ENCODE measurements around the gene ID3. TPM values are rescaled to one million over a fixed set of nuclear protein-coding genes. Genes with fewer than 3 reads are reported as not detected.

ID3 gene, protein sequence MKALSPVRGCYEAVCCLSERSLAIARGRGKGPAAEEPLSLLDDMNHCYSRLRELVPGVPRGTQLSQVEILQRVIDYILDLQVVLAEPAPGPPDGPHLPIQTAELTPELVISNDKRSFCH
- polyA plus RNA-seq (2014; cell fraction: cytosol; rRNA removed), result 79.5 and 102 TPM in 2 replicates
- polyA plus RNA-seq (2014; cell fraction: nucleus; rRNA removed), result 83.1 and 85.5 TPM in 2 replicates

- peak; percentile 90 for DNase-seq (ENCODE audit: low spot score)
Observed at GRCh38 chr1:23559136-23559984, at the start of gene ID3. TSS of gene ID3 (minus strand) at chr1:23559501. CDS start at chr1:23559426, 75 bp downstream.

DNA sequence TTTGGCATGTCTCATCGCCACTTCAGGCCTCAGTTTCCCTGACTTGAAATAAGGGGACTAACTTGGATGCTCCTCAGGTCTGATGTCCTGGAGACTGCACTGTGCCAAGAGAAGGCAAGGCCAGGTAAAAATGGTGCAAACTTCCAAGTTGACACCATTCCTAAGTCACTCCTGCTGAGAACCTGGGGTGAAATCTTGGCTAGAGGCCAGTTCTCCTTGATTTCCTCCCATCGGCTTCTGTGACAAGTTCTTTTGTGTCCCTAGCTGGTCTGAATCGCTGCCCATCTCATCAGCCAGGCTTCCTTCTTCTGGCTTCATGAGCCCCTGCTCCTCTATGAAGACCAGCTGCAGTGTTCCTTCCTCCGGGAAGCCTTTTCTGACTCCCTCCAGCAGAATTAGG lies 48.6 kb upstream of the ID3 start:
- no peak for DNase-seq (ENCODE audit: low spot score)

GRCh38 chr1:23601968-23602876 lies 42.9 kb upstream of the ID3 start:
- no peak for DNase-seq (ENCODE audit: low spot score)

DNA sequence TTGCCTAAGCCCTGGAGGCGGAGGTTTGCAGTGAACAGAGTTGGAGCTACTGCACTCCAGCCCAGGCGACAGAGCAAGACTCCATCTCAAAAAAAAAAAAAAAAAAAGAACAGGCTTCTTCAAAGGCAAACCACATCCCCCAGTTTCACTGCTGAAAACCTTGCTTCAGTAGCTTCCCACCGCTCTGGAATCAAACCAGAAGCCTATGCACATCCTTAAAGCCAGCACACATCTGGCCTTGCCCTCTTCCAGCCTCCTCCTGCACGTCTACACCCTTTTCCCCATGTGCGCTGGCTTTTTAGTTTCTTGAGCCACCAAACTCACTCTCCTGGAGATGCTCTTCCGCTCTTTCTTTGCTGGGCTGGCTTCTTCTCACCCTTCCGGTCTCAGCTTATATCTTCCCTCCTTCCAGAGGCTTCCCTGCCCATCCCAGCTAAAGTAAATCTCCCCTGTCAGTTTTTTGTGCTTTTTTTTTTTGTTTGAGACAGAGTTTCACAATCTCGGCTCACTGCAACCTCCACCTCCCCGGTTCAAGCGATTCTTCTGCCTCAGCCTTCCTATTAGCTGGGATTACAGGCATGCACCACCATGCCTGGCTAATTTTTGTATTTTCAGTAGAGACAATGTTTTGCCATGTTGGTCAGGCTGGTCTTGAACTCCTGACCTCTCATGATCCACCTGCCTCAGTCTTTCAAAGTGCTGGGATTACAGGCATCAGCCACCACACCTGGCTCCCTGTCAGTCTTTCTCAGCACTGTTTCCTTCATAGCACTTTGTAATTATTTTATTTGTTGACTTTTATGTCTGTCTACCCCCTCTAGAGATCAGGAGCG lies 42.0 kb upstream of the ID3 start:
- no peak for DNase-seq (ENCODE audit: low spot score)

DNA sequence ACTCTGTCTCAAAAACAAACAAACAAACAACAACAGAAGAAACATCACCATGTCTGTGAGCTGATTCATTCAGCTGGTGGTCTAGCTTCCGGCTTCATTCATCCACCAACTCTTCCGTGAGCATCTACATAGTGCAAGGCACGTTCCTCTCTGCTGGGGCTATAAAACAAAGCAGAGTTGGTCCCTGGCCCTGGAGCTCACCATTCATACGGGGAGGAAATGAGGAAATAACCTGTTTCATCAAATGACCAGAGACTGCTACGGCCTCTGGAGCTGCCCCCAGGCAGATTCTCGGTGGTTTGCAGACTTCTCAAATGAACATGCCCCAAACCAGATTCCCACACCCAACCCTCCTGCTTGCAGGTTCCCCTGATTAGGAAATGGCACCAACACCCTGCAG lies 41.0 kb upstream of the ID3 start:
- DNase-seq (ENCODE audit: low spot score), result no peak

- no peak for DNase-seq (ENCODE audit: low spot score)
Observed at GRCh38 chr1:23599125-23599524, 39.8 kb upstream of the ID3 start.

GRCh38 chr1:23598424-23598823 lies 39.1 kb upstream of the ID3 start:
- peak; percentile 71 for DNase-seq (ENCODE audit: low spot score)

- no peak for DNase-seq (ENCODE audit: low spot score)
Observed at GRCh38 chr1:23597635-23598388, 38.5 kb upstream of the ID3 start.

GRCh38 chr1:23596382-23597358 lies 37.4 kb upstream of the ID3 start:
- DNase-seq (ENCODE audit: low spot score), result no peak

GRCh38 chr1:23594927-23595353 lies 35.6 kb upstream of the ID3 start:
- DNase-seq (ENCODE audit: low spot score), result no peak

- no peak for DNase-seq (ENCODE audit: low spot score)
Observed at GRCh38 chr1:23594149-23594907, 35.0 kb upstream of the ID3 start.

- no peak for DNase-seq (ENCODE audit: low spot score)
Observed at GRCh38 chr1:23593556-23594148, 34.4 kb upstream of the ID3 start.

GRCh38 chr1:23593042-23593521 lies 33.8 kb upstream of the ID3 start:
- DNase-seq (ENCODE audit: low spot score), result no peak

DNA sequence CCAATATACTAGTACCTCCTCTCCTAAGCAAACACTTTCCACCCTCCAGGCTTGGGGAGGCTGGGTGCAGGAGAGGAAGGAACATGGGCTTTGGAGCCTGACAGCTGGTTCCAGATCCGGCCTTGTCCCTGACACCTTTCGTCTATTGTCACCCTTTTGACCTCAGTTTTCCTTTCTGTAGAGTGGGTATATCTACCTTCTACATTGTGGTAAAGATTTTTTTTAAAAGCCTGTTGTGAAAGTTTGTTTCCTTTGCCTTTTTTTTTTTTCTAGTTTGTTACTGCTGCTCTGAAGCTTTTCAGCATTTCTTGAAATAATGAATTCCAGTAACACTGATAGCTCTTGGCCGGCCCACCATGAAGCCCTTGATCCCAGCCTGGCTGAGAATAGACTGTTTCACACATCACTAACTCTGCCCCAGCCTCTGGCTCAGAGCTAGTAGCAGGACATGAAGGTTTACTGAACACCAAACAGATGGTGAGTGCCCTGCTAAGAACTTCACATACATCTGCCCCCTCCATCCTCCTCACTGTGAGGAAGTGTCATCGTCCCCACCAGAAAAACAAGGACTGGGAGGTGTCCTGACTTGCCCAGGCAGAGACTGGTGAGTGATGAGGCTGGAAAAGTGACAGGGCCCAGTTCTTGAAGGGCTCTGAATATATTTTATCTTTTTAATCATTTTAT lies 33.0 kb upstream of the ID3 start:
- no peak for DNase-seq (ENCODE audit: low spot score)

DNA sequence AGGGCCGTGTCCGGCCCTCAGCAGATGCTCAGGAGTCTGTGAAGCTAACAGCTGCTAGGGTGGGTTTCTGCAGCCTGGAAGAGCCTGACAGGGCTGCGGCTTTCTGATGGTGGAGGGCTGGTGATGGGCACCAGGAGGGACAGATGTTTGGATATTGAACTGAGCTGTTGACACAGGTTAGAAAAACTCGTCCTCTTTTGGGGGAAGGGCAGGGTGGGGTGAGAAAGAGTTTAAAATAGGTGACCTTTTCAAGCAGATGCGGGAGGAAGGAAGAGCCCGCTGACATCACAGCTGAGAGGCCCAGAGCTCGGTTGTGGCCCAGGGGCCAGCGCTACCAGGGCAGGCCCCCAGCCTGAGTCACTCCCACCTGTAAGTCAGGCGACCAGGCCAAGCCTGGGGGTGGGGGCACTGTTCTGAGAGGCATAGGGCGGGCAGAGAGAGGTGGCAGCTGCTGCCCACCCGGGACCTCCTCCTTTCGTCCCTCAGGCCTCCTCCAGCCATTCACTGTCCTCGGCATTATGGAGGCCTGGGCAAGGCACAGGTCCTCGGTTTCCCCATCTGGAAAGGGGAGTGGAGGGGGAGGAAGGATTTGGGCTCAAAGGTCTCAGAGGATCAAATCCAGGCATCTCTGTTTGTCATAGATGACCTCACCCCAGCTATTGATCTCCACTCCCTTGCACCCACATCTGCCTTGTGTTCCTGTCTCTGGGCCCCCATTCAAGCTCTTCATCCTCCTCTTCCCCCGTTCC lies 32.3 kb upstream of the ID3 start:
- no peak for DNase-seq (ENCODE audit: low spot score)

DNA sequence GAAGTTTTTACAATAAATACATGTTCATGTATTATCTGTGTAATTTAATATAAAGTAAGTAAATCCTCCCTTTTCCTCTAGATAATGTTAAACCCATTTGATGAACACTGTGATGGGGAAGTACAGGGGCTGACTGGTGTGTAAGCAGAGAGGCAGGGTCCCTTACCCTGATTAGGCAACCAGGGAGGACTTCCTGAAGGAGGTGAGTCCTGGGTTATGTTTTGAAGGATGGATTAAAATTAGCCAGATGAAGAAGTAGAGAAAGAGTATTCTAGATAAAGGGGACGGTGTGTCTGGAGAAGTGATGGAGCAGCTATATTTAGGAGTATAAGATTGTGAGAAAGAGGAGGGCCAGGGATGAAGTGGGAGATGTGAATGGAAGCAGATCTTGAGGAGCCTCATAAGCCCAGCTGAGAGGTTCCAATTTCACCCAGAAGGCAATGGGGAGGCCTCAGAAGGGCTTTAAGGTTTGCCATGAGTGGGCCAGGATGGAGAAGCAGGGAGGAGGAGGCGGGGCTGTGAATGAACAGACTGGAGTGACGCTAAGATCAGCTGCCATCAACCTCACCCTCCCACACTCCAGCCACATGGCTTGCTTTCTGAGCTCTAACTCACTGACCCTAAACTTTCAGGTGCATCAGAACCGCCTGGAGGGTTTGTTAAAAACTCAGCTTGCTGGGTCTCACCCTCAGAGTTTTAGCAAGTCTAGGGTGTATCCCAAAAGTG lies 30.9 kb upstream of the ID3 start:
- no peak for DNase-seq (ENCODE audit: low spot score)
